Coronary artery (tissue), 2 donors: ENCODE measurements around the gene GJA9.

ENCODE experiments used
- DNase-seq: peaks from one replicate; pipeline ENCODE4 v3.0.0-alpha.2; 2017; ENCODE audit warnings: low spot score
- H3K27ac ChIP-seq, 2 donors: fragments of 200-600 bp; sonication (generic); one replicate each; pipeline ENCODE4 v1.5.1; 2016 to 2019
- H3K4me3 ChIP-seq: fragments of 200-600 bp; sonication (generic); 2 replicates; pipeline ENCODE4 v1.5.1; 2016; ENCODE audit warnings: mild to moderate bottlenecking, moderate library complexity
- TF ChIP-seq, protein P1 (sequence below): fragments of 200-600 bp; sonication (generic); IDR thresholded peaks from one replicate; pipeline ENCODE4 v1.5.1; 2019; ENCODE audit warnings: antibody characterized with exemption

The GJA9 gene

GRCh38 chr1:38898653-38899230 is 17.4 kb upstream of the GJA9 start:
- TF ChIP-seq, protein P1, sequence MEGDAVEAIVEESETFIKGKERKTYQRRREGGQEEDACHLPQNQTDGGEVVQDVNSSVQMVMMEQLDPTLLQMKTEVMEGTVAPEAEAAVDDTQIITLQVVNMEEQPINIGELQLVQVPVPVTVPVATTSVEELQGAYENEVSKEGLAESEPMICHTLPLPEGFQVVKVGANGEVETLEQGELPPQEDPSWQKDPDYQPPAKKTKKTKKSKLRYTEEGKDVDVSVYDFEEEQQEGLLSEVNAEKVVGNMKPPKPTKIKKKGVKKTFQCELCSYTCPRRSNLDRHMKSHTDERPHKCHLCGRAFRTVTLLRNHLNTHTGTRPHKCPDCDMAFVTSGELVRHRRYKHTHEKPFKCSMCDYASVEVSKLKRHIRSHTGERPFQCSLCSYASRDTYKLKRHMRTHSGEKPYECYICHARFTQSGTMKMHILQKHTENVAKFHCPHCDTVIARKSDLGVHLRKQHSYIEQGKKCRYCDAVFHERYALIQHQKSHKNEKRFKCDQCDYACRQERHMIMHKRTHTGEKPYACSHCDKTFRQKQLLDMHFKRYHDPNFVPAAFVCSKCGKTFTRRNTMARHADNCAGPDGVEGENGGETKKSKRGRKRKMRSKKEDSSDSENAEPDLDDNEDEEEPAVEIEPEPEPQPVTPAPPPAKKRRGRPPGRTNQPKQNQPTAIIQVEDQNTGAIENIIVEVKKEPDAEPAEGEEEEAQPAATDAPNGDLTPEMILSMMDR: no peak
- H3K4me3 ChIP-seq: no peak overlapping the region
- no peak for DNase-seq
- H3K27ac ChIP-seq: no peak overlapping the region

DNA sequence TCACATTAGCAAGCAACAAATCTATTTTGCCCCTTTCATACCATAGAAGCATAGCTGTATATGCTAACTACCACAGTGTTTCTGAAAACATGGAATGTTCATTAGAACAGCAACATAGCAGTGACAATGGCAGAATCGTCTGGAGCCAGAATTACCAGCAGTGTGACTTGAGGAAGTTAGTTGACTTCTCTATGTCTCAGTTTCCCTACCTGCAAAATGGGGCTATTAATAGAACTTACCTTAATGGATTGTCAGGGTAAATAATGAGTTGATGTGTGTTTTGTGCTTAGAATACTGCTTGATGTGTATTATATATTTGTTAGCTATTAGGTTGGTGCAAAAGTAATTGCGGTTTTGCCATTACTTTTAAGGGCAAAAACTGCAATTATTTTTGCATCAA is 14.8 kb upstream of the GJA9 start:
- DNase-seq: no peak
- no peak overlapping the region for H3K27ac ChIP-seq
- TF ChIP-seq, protein P1: no peak
- H3K4me3 ChIP-seq: no peak overlapping the region

DNA sequence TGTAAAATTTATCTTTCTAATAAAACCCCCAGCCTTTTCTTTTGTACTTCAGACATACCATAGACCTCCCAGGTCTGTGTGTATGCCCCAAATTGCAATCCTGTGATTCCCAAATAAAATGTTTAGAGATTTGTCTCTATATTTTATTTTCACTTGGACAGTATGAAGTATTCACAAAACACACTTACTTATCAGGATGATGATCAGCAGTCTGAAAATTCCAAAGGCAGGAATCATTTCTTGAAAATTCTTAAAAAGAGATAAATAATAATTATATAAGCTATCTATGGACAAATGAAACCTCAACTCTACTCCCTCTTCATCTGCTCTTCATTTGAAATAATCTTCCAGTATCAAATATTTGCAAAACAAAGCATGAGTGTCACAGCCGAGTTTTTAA is 11.6 kb upstream of the GJA9 start:
- no peak overlapping the region for H3K4me3 ChIP-seq
- no peak for DNase-seq
- no peak overlapping the region for H3K27ac ChIP-seq
- TF ChIP-seq, protein P1: no peak

- no peak for DNase-seq
- H3K4me3 ChIP-seq: no peak overlapping the region
- TF ChIP-seq, protein P1: no peak
- no peak overlapping the region for H3K27ac ChIP-seq
Measured at GRCh38 chr1:38891753-38892152, 10.4 kb upstream of the GJA9 start.

DNA sequence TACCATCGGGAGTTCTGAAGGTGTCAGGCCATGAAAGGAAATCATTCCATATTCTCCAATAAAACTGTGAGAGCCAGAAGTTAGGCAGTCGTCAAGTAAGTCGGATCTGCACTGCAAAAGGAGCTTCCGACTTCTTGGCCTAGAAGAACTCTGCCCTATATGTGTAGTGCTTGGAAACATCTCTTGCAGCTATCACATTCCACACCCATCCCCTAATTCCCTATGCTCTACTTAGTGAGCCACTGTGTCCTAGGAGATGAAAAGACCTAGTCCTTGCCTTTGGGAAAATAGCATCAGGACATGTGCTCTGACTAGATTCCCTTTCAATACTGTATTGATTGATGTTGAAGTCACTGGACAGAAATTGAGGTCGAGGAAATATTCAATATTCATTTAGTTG is 8.2 kb upstream of the GJA9 start:
- no peak for DNase-seq
- TF ChIP-seq, protein P1: no peak
- Histone ChIP-seq H3K4me3 (no peak overlapping the region), H3K27ac (no peak overlapping the region)

DNA sequence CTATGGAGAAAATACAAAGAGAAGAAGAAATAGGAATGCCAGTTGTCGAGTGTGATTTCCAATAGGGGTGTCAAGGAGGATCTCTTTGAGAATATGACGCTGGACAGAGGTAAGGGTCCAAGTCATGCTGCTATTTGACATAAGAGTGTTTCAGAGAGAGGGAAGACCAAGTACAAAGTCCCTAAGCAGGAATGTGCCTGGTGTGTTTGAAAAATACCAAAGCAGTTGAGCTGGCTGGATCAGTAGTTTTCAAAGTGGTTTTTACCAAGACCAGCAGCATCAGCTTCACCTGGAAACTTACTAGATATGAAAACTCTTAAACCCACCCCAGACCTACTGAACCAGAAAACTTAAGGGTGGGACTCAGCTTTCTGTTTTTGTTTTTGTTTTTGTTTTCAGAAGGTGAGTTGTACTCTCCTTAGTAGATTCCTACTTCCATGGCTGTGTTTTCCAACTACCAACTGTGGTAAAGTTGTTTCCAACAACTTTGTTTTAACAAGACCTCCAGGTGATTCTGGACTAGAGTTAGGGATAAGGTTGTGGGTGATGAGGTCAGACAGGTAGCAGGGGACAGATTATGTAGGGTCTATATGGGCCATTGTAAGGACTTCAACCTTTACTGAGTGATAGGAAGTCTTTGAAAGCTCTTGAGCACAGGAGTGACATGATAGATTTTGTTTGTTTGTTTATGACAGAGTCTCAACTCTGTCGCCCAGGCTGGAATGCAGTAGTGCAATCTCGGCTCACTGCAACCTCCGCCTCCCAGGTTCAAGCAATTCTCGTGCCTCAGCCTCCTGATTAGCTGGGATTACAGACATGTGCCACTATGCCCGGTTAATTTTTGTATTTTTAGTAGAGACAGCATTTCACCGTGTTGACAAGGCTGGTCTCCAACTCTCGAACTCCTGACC is 7.3 kb upstream of the GJA9 start:
- no peak overlapping the region for H3K27ac ChIP-seq

More for the DNA sequence above, 7.3 kb upstream of the GJA9 start:
- TF ChIP-seq, protein P1: no peak
- DNase-seq: no peak
- no peak overlapping the region for H3K4me3 ChIP-seq
